HG03575 (cell line): ENCODE data around the gene NLRP13.

ENCODE experiments used
- ATAC-seq: cut with Tn5 transposase; IDR thresholded peaks from one replicate; pipeline ENCODE4 v1.9.1; 2021; ENCODE audit not compliant: unreplicated experiment, insufficient number of reproducible peaks, low FRiP score; ENCODE audit errors: extremely low read depth

Gene NLRP13

GRCh38 chr19:55907286-55907685, 24.9 kb downstream of the NLRP13 start:
- ATAC-seq = no peak

GRCh38 chr19:55902080-55902751, 29.9 kb downstream of the NLRP13 start:
- no peak for ATAC-seq

GRCh38 chr19:55901369-55902079, 30.6 kb downstream of the NLRP13 start:
- ATAC-seq = no peak

- no peak for ATAC-seq
Measured at GRCh38 chr19:55898911-55899310, 33.2 kb downstream of the NLRP13 start.

GRCh38 chr19:55882626-55883025, 49.5 kb downstream of the NLRP13 start:
- no peak for ATAC-seq

GRCh38 chr19:55877211-55877610, 54.9 kb downstream of the NLRP13 start:
- no peak for ATAC-seq

- ATAC-seq = no peak
Measured at GRCh38 chr19:55870736-55871135, 61.4 kb downstream of the NLRP13 start.

- no peak for ATAC-seq
Measured at GRCh38 chr19:55867101-55867500, 65.0 kb downstream of the NLRP13 start.

GRCh38 chr19:55866521-55866920, 65.6 kb downstream of the NLRP13 start:
- no peak for ATAC-seq

- ATAC-seq = no peak
Measured at GRCh38 chr19:55858969-55859368, 73.2 kb downstream of the NLRP13 start.

GRCh38 chr19:55858401-55858800, 73.7 kb downstream of the NLRP13 start:
- ATAC-seq = no peak

- no peak for ATAC-seq
Measured at GRCh38 chr19:55857974-55858373, 74.2 kb downstream of the NLRP13 start.

- ATAC-seq = no peak
Measured at GRCh38 chr19:55857149-55857548, 75.0 kb downstream of the NLRP13 start.

- ATAC-seq = no peak
Measured at GRCh38 chr19:55855160-55855559, 77.0 kb downstream of the NLRP13 start.
